ENCODE results near the gene STAMBPL1. TPM values are rescaled to one million over a fixed set of nuclear protein-coding genes. Genes with fewer than 3 reads are reported as not detected.

Gene STAMBPL1
- total RNA-seq, 1 donor from 2014 or later, result 8.6 TPM

- DNase-seq (ENCODE audit: low spot score in 2 of 2), result no peak
- FAIRE-seq, result no peak
Measured at GRCh38 chr10:88941026-88941425, 61.0 kb downstream of the STAMBPL1 start.

GRCh38 chr10:88943778-88944177, 63.7 kb downstream of the STAMBPL1 start:
- no peak for DNase-seq (ENCODE audit: low spot score in 2 of 2)
- FAIRE-seq, result no peak

GRCh38 chr10:88944813-88945212, 64.8 kb downstream of the STAMBPL1 start:
- no peak for DNase-seq (ENCODE audit: low spot score in 2 of 2)

GRCh38 chr10:88946200-88946599, 66.2 kb downstream of the STAMBPL1 start:
- FAIRE-seq, result no peak
- no peak for DNase-seq (ENCODE audit: low spot score in 2 of 2)

More at GRCh38 chr10:88944813-88945212, 64.8 kb downstream of the STAMBPL1 start:
- FAIRE-seq, result no peak

- FAIRE-seq (no peak), DNase-seq (ENCODE audit: low spot score in 2 of 2) (no peak)
Measured at GRCh38 chr10:88946965-88947590, 67.0 kb downstream of the STAMBPL1 start.

- FAIRE-seq (no peak), DNase-seq (ENCODE audit: low spot score in 2 of 2) (no peak)
Measured at GRCh38 chr10:88949051-88949450, 69.0 kb downstream of the STAMBPL1 start.

GRCh38 chr10:88949912-88950837, 70.1 kb downstream of the STAMBPL1 start:
- no peak for DNase-seq (ENCODE audit: low spot score in 2 of 2)
- FAIRE-seq, result no peak

- FAIRE-seq (no peak), DNase-seq (ENCODE audit: low spot score in 2 of 2) (no peak)
Measured at GRCh38 chr10:88952647-88953111, 72.6 kb downstream of the STAMBPL1 start, which contains the start of gene ACTA2. ACTA2 (minus strand) TSS chr10:88952773; CDS start chr10:88948930, 3,843 bp downstream.

GRCh38 chr10:88953662-88954061, 73.6 kb downstream of the STAMBPL1 start:
- FAIRE-seq (no peak), DNase-seq (ENCODE audit: low spot score in 2 of 2) (no peak)

GRCh38 chr10:88954458-88955083, 74.5 kb downstream of the STAMBPL1 start:
- FAIRE-seq (no peak), DNase-seq (ENCODE audit: low spot score in 2 of 2) (no peak)

- DNase-seq (ENCODE audit: low spot score in 2 of 2) (no peak), FAIRE-seq (no peak)
Measured at GRCh38 chr10:88957381-88957780, 77.3 kb downstream of the STAMBPL1 start.

GRCh38 chr10:88958721-88959120, 78.7 kb downstream of the STAMBPL1 start:
- no peak for DNase-seq (ENCODE audit: low spot score in 2 of 2)
- no peak for FAIRE-seq

GRCh38 chr10:88960802-88961201, 80.8 kb downstream of the STAMBPL1 start:
- DNase-seq (ENCODE audit: low spot score in 2 of 2), result no peak
- no peak for FAIRE-seq

- FAIRE-seq (no peak), DNase-seq (ENCODE audit: low spot score in 2 of 2) (no peak)
Measured at GRCh38 chr10:88961266-88961665, 81.2 kb downstream of the STAMBPL1 start.

GRCh38 chr10:88962336-88962735, 82.3 kb downstream of the STAMBPL1 start:
- no peak for FAIRE-seq
- DNase-seq (ENCODE audit: low spot score in 2 of 2), result no peak

GRCh38 chr10:88963318-88963717, 83.3 kb downstream of the STAMBPL1 start:
- FAIRE-seq (no peak), DNase-seq (ENCODE audit: low spot score in 2 of 2) (no peak)

- FAIRE-seq, result no peak
- DNase-seq (ENCODE audit: low spot score in 2 of 2), result no peak
Measured at GRCh38 chr10:88964360-88964759, 84.3 kb downstream of the STAMBPL1 start.

GRCh38 chr10:88964869-88965415, 84.9 kb downstream of the STAMBPL1 start:
- DNase-seq (ENCODE audit: low spot score in 2 of 2), result no peak
- FAIRE-seq, result no peak

- no peak for FAIRE-seq
- no peak for DNase-seq (ENCODE audit: low spot score in 2 of 2)
Measured at GRCh38 chr10:88966797-88967196, 86.8 kb downstream of the STAMBPL1 start.

- FAIRE-seq (no peak), DNase-seq (ENCODE audit: low spot score in 2 of 2) (no peak)
Measured at GRCh38 chr10:88968391-88968790, 88.3 kb downstream of the STAMBPL1 start.

All from frontal cortex (tissue), 4 donors.